Activated CD4-positive, alpha-beta T cell treated with anti-CD3 and anti-CD28 coated beads, Interleukin-2, amount 50 U/mL, for 1 hour (primary cell): ENCODE measurements around the gene GRID2IP.

Source experiments
- DNase-seq: peaks from one replicate; pipeline ENCODE4 v3.0.0-alpha.2; 2020

GRID2IP gene

GRCh38 chr7:6559896-6560295 is 8.6 kb upstream of the GRID2IP start:
- no peak for DNase-seq

- no peak for DNase-seq
Measured at GRCh38 chr7:6558837-6559236, 7.6 kb upstream of the GRID2IP start.

- DNase-seq, result no peak
Measured at GRCh38 chr7:6556196-6556595, 4.9 kb upstream of the GRID2IP start.

- DNase-seq, result no peak
Measured at GRCh38 chr7:6554848-6555247, 3.6 kb upstream of the GRID2IP start.

GRCh38 chr7:6553448-6554044 is 2.3 kb upstream of the GRID2IP start:
- no peak for DNase-seq

GRCh38 chr7:6547400-6547799 is 3.9 kb downstream of the GRID2IP start:
- DNase-seq, result no peak

- DNase-seq, result no peak
Measured at GRCh38 chr7:6546498-6547251, 4.6 kb downstream of the GRID2IP start.

GRCh38 chr7:6545398-6546126 is 5.7 kb downstream of the GRID2IP start:
- DNase-seq, result no peak

- DNase-seq, result no peak
Measured at GRCh38 chr7:6542368-6542767, 8.9 kb downstream of the GRID2IP start.

- DNase-seq, result no peak
Measured at GRCh38 chr7:6536262-6537260, 14.7 kb downstream of the GRID2IP start.

- no peak for DNase-seq
Measured at GRCh38 chr7:6533893-6534495, 17.3 kb downstream of the GRID2IP start.

GRCh38 chr7:6532516-6532915 is 18.7 kb downstream of the GRID2IP start:
- DNase-seq, result no peak

GRCh38 chr7:6531492-6532279 is 19.6 kb downstream of the GRID2IP start:
- DNase-seq, result no peak

- peak; percentile 51 for DNase-seq
Measured at GRCh38 chr7:6530626-6531491, 20.4 kb downstream of the GRID2IP start.

GRCh38 chr7:6529643-6530042 is 21.6 kb downstream of the GRID2IP start:
- DNase-seq, result no peak

GRCh38 chr7:6528401-6529130 is 22.7 kb downstream of the GRID2IP start:
- DNase-seq, result no peak

GRCh38 chr7:6526997-6527378 is 24.3 kb downstream of the GRID2IP start:
- DNase-seq, result no peak

- DNase-seq, result no peak
Measured at GRCh38 chr7:6520163-6520981, 30.9 kb downstream of the GRID2IP start.
